ENCODE results near the gene GZF1.

The GZF1 gene

GRCh38 chr20:23368316-23369071, 6.5 kb downstream of the GZF1 start:
- Mint-ChIP-seq H3K4me3 (no peak overlapping the region), H3K27ac (no peak overlapping the region), H3K4me1 (peaks cover 36% of the 10 kb centered on the region), H3K9me3 (no peaks in the 10 kb centered on the region), H3K27me3 (no peaks in the 10 kb centered on the region), H3K36me3 (peaks cover 48% of the 10 kb centered on the region)
- CTCF ChIA-PET, result interaction anchor here (1.8 kb wide), 1 partner anchor 19 kb away, joined by 4 read pairs; no protein-coding TSS in a partner anchor
- no peak for DNase-seq

- Mint-ChIP-seq H3K4me1 (peaks cover 28% of the 10 kb centered on the region), H3K36me3 (peaks cover 54% of the 10 kb centered on the region), H3K4me3 (no peak overlapping the region), H3K9me3 (no peaks in the 10 kb centered on the region), H3K27me3 (no peaks in the 10 kb centered on the region), H3K27ac (no peak overlapping the region)
- no peak for DNase-seq
- CTCF ChIA-PET, result interaction anchor here (1.0 to 1.8 kb wide), 2 partner anchors 19 to 77 kb away, joined by 3 to 4 read pairs; no protein-coding TSS in a partner anchor
Observed at GRCh38 chr20:23369072-23369823, 7.3 kb downstream of the GZF1 start.

GRCh38 chr20:23370274-23370673, 8.3 kb downstream of the GZF1 start:
- no peak overlapping the region for H3K27ac Mint-ChIP-seq
- no peaks in the 10 kb centered on the region for H3K9me3 Mint-ChIP-seq
- DNase-seq, result no peak
- H3K27me3 Mint-ChIP-seq, result no peaks in the 10 kb centered on the region
- H3K36me3 Mint-ChIP-seq, result peaks cover 50% of the 10 kb centered on the region
- peaks cover 18% of the 10 kb centered on the region for H3K4me1 Mint-ChIP-seq
- CTCF ChIA-PET, result interaction anchor here (1.0 kb wide), 1 partner anchor 76 kb away, joined by 3 read pairs; no protein-coding TSS in a partner anchor
- H3K4me3 Mint-ChIP-seq, result no peak overlapping the region

- no peak for DNase-seq
- Mint-ChIP-seq H3K27ac (no peak overlapping the region), H3K9me3 (peaks cover 2% of the 10 kb centered on the region), H3K36me3 (peaks cover 55% of the 10 kb centered on the region), H3K4me3 (no peak overlapping the region), H3K4me1 (peaks cover 18% of the 10 kb centered on the region), H3K27me3 (no peaks in the 10 kb centered on the region)
- CTCF ChIA-PET, result no interaction called here
Observed at GRCh38 chr20:23370873-23371272, 8.9 kb downstream of the GZF1 start.

GRCh38 chr20:23371496-23371895, 9.5 kb downstream of the GZF1 start:
- H3K9me3 Mint-ChIP-seq, result peaks cover 2% of the 10 kb centered on the region
- H3K27me3 Mint-ChIP-seq, result no peaks in the 10 kb centered on the region
- H3K4me3 Mint-ChIP-seq, result no peak overlapping the region
- CTCF ChIA-PET, result interaction anchor here (0.8 kb wide), 1 partner anchor 9 kb away, joined by 3 read pairs; no protein-coding TSS in a partner anchor
- peaks cover 57% of the 10 kb centered on the region for H3K36me3 Mint-ChIP-seq
- H3K4me1 Mint-ChIP-seq, result peaks cover 11% of the 10 kb centered on the region
- DNase-seq, result no peak
- H3K27ac Mint-ChIP-seq, result no peak overlapping the region

GRCh38 chr20:23374441-23374840, 12.5 kb downstream of the GZF1 start:
- peaks cover 63% of the 10 kb centered on the region for H3K36me3 Mint-ChIP-seq
- CTCF ChIA-PET, result interaction anchor here (1.4 kb wide), 1 partner anchor 68 kb away, joined by 5 read pairs; no protein-coding TSS in a partner anchor

GRCh38 chr20:23375827-23376226, 13.8 kb downstream of the GZF1 start:
- Mint-ChIP-seq H3K27ac (no peak overlapping the region), H3K9me3 (peaks cover 2% of the 10 kb centered on the region), H3K4me3 (no peak overlapping the region), H3K4me1 (no peaks in the 10 kb centered on the region), H3K36me3 (peaks cover 61% of the 10 kb centered on the region), H3K27me3 (no peaks in the 10 kb centered on the region)
- DNase-seq, result no peak
- CTCF ChIA-PET, result no interaction called here

More at GRCh38 chr20:23374441-23374840, 12.5 kb downstream of the GZF1 start:
- Mint-ChIP-seq H3K4me3 (no peak overlapping the region), H3K4me1 (no peaks in the 10 kb centered on the region), H3K9me3 (peaks cover 2% of the 10 kb centered on the region), H3K27me3 (no peaks in the 10 kb centered on the region), H3K27ac (no peak overlapping the region)
- no peak for DNase-seq

GRCh38 chr20:23379772-23380171, 17.8 kb downstream of the GZF1 start:
- peaks cover 2% of the 10 kb centered on the region for H3K9me3 Mint-ChIP-seq
- CTCF ChIA-PET, result no interaction called here
- no peak overlapping the region for H3K27ac Mint-ChIP-seq
- peaks cover 12% of the 10 kb centered on the region for H3K4me1 Mint-ChIP-seq
- no peak for DNase-seq
- H3K36me3 Mint-ChIP-seq, result peaks cover 64% of the 10 kb centered on the region
- no peaks in the 10 kb centered on the region for H3K27me3 Mint-ChIP-seq
- no peak overlapping the region for H3K4me3 Mint-ChIP-seq

- Mint-ChIP-seq H3K36me3 (peaks cover 56% of the 10 kb centered on the region), H3K27ac (no peak overlapping the region), H3K4me1 (peaks cover 15% of the 10 kb centered on the region), H3K4me3 (no peak overlapping the region), H3K9me3 (no peaks in the 10 kb centered on the region), H3K27me3 (no peaks in the 10 kb centered on the region)
- CTCF ChIA-PET, result interaction anchor here (1.0 to 1.2 kb wide), 2 partner anchors 9 to 27 kb away, joined by 3 to 4 read pairs; no protein-coding TSS in a partner anchor
- DNase-seq, result no peak
Observed at GRCh38 chr20:23381876-23382275, 19.9 kb downstream of the GZF1 start.

- H3K27ac Mint-ChIP-seq, result no peak overlapping the region
- peaks cover 12% of the 10 kb centered on the region for H3K4me1 Mint-ChIP-seq
- peaks cover 49% of the 10 kb centered on the region for H3K36me3 Mint-ChIP-seq
- H3K27me3 Mint-ChIP-seq, result no peaks in the 10 kb centered on the region
- no peak overlapping the region for H3K4me3 Mint-ChIP-seq
- no peak for DNase-seq
- CTCF ChIA-PET, result no interaction called here
- no peaks in the 10 kb centered on the region for H3K9me3 Mint-ChIP-seq
Observed at GRCh38 chr20:23386304-23387117, 24.5 kb downstream of the GZF1 start.

GRCh38 chr20:23387118-23387443, 25.1 kb downstream of the GZF1 start:
- Mint-ChIP-seq H3K4me3 (no peak overlapping the region), H3K9me3 (no peaks in the 10 kb centered on the region), H3K36me3 (peaks cover 46% of the 10 kb centered on the region), H3K4me1 (peaks cover 6% of the 10 kb centered on the region), H3K27ac (no peak overlapping the region), H3K27me3 (no peaks in the 10 kb centered on the region)
- DNase-seq, result no peak
- CTCF ChIA-PET, result no interaction called here

GRCh38 chr20:23390091-23390774, 28.3 kb downstream of the GZF1 start:
- Mint-ChIP-seq H3K9me3 (no peaks in the 10 kb centered on the region), H3K36me3 (peaks cover 47% of the 10 kb centered on the region), H3K27ac (no peak overlapping the region), H3K27me3 (no peaks in the 10 kb centered on the region), H3K4me1 (peaks cover 3% of the 10 kb centered on the region), H3K4me3 (no peak overlapping the region)
- DNase-seq, result no peak
- CTCF ChIA-PET, result interaction anchor here (1.2 kb wide), 2 partner anchors 9 to 31 kb away, joined by 3 to 4 read pairs; partner anchors contain the start of gene NAPB

- Mint-ChIP-seq H3K27me3 (no peaks in the 10 kb centered on the region), H3K27ac (no peak overlapping the region), H3K4me1 (peaks cover 1% of the 10 kb centered on the region), H3K36me3 (peaks cover 43% of the 10 kb centered on the region), H3K9me3 (no peaks in the 10 kb centered on the region), H3K4me3 (no peak overlapping the region)
- CTCF ChIA-PET, result no interaction called here
- DNase-seq, result no peak
Observed at GRCh38 chr20:23391707-23392310, 29.8 kb downstream of the GZF1 start.

Data from activated naive CD4-positive, alpha-beta T cell treated with anti-CD3 and anti-CD28 coated beads, Interleukin-2, amount 10 ng/mL, durations not matched to agents 7 days and 5 days (primary cell).